ENCODE measurements around the gene SNX9.

The SNX9 gene

DNA sequence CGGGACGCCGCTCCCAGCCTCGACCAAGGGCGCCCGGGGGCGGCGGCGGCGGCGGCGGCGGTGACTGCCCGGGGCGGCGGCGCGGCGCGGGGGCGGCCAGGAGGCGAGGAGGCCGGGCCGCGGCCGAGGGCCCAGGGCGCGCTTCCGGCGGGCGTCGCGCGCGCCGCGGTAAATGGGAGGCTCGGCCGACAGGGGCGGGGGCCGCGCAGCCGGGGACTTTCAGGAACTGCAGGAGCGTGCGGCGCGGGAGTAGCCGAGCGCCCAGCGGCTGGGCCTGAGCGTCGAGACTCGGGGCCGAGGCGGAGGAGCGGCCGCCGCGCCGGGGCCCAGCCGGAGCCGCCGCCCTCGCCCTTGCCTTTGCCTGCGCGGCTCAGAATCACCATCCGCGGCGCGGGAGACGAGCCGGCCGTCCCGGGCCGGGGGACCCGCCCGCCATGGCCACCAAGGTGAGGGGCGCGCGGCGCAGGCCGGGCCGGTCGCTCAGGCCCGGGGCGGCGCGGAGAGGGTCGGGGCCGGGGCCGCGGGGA is at the start of gene SNX9:
Gene SNX9 (plus strand): TSS at position 246 of the 527 bp plus-strand sequence. CDS start 189 bp downstream, at position 435.
- no peak for TF ChIP-seq Cebpa-rat (IDR thresholded peaks at IDR 0.05)
- Histone ChIP-seq H3K4me1 (peaks cover 13 to 25% (median 20%) of the 10 kb centered on the region in 10 experiments), H3K4me3 (peak within 1 kb of the TSS; percentile 62 to 94 (median 70)), H3K9ac (peak within 1 kb of the TSS; percentile 50 to 99 (median 75); a peak in 21 of 22 replicates), H3K27ac (peak within 1 kb of the TSS in 7 of 11 experiments; percentile 22 to 95 (median 61); a peak in 13 of 22 replicates), H3K27me3 (peaks cover 44 to 79% (median 66%) of the 10 kb centered on the region in 11 experiments), H4K20me1 (peaks cover 0 to 31% (median 9%) of the 10 kb centered on the region in 11 experiments; a peak in 18 of 22 replicates), H3K4me2 (peak within 1 kb of the TSS; percentile 78 to 99 (median 99)), H3K36me3 (no peaks in the 10 kb centered on the region), H3K9me3 (replicated peaks in 1 of 11) (peaks cover 4 to 17% (median 6%) of the 10 kb centered on the region in 11 experiments; a peak in 13 of 22 replicates)

GRCh38 chr6:157773248-157773773 is 49.7 kb upstream of the SNX9 start:
- H4K20me1 ChIP-seq = no peaks in the 10 kb centered on the region

GRCh38 chr6:157774153-157775135 is 48.6 kb upstream of the SNX9 start:
- TF ChIP-seq Cebpa-rat (IDR thresholded peaks at IDR 0.05) = no peak
- no peak overlapping the region for H3K9ac ChIP-seq
- H3K4me2 ChIP-seq = peak overlapping the region in 1 of 11 experiments; percentile 14; a peak in 1 of 22 replicates
- peaks cover 6 to 22% (median 12%) of the 10 kb centered on the region in 10 experiments for H3K4me1 ChIP-seq
- H4K20me1 ChIP-seq = no peaks in the 10 kb centered on the region
- H3K27me3 ChIP-seq = no peaks in the 10 kb centered on the region
- no peak overlapping the region for H3K4me3 ChIP-seq
- no peaks in the 10 kb centered on the region for H3K36me3 ChIP-seq
- H3K9me3 ChIP-seq (replicated peaks in 1 of 11) = peaks cover 0 to 16% (median 14%) of the 10 kb centered on the region in 11 experiments; a peak in 8 of 22 replicates
- H3K27ac ChIP-seq = no peak overlapping the region

More at GRCh38 chr6:157773248-157773773, 49.7 kb upstream of the SNX9 start:
- TF ChIP-seq Cebpa-rat (IDR thresholded peaks at IDR 0.05) = no peak
- Histone ChIP-seq H3K9ac (no peak overlapping the region), H3K27me3 (no peaks in the 10 kb centered on the region), H3K36me3 (no peaks in the 10 kb centered on the region), H3K4me3 (no peak overlapping the region), H3K27ac (no peak overlapping the region), H3K9me3 (replicated peaks in 1 of 11) (peaks cover 0 to 16% (median 14%) of the 10 kb centered on the region in 11 experiments; a peak in 8 of 22 replicates), H3K4me2 (peak overlapping the region in 1 of 11 experiments; percentile 24; a peak in 1 of 22 replicates), H3K4me1 (peaks cover 17 to 33% (median 23%) of the 10 kb centered on the region in 10 experiments)

GRCh38 chr6:157775376-157775775 is 47.7 kb upstream of the SNX9 start:
- H3K4me2 ChIP-seq = no peak overlapping the region
- H3K27me3 ChIP-seq = no peaks in the 10 kb centered on the region
- H3K9me3 ChIP-seq (replicated peaks in 1 of 11) = peaks cover 0 to 16% (median 14%) of the 10 kb centered on the region in 11 experiments; a peak in 8 of 22 replicates
- no peaks in the 10 kb centered on the region for H4K20me1 ChIP-seq
- no peak overlapping the region for H3K27ac ChIP-seq
- no peak for TF ChIP-seq Cebpa-rat (IDR thresholded peaks at IDR 0.05)
- H3K36me3 ChIP-seq = no peaks in the 10 kb centered on the region
- no peak overlapping the region for H3K4me3 ChIP-seq
- peaks cover 6 to 22% (median 10%) of the 10 kb centered on the region in 10 experiments; a peak in 18 of 20 replicates for H3K4me1 ChIP-seq
- H3K9ac ChIP-seq = no peak overlapping the region

- no peak for TF ChIP-seq Cebpa-rat (IDR thresholded peaks at IDR 0.05)
- Histone ChIP-seq H3K4me3 (no peak overlapping the region), H3K9me3 (replicated peaks in 1 of 11) (peaks cover 0 to 19% (median 14%) of the 10 kb centered on the region in 11 experiments; a peak in 9 of 22 replicates), H3K9ac (no peak overlapping the region), H3K27me3 (no peaks in the 10 kb centered on the region), H3K4me2 (no peak overlapping the region), H3K36me3 (no peaks in the 10 kb centered on the region), H4K20me1 (no peaks in the 10 kb centered on the region), H3K4me1 (peaks cover 6 to 16% (median 9%) of the 10 kb centered on the region in 10 experiments; a peak in 18 of 20 replicates), H3K27ac (no peak overlapping the region)
Measured at GRCh38 chr6:157777344-157777743, 45.7 kb upstream of the SNX9 start.

- Histone ChIP-seq H3K4me1 (peaks cover 6 to 12% (median 9%) of the 10 kb centered on the region in 10 experiments; a peak in 18 of 20 replicates), H3K36me3 (no peaks in the 10 kb centered on the region), H3K9ac (no peak overlapping the region), H3K27ac (no peak overlapping the region), H3K4me2 (no peak overlapping the region), H3K4me3 (no peak overlapping the region), H3K9me3 (replicated peaks in 1 of 11) (peaks cover 0 to 20% (median 14%) of the 10 kb centered on the region in 11 experiments; a peak in 9 of 22 replicates), H4K20me1 (no peaks in the 10 kb centered on the region), H3K27me3 (no peaks in the 10 kb centered on the region)
- no peak for TF ChIP-seq Cebpa-rat (IDR thresholded peaks at IDR 0.05)
Measured at GRCh38 chr6:157778719-157779118, 44.3 kb upstream of the SNX9 start.

GRCh38 chr6:157779705-157780604 is 43.1 kb upstream of the SNX9 start:
- Histone ChIP-seq H3K9me3 (replicated peaks in 1 of 11) (peaks cover 0 to 20% (median 14%) of the 10 kb centered on the region in 11 experiments; a peak in 9 of 22 replicates), H3K4me3 (no peak overlapping the region), H3K27ac (peak overlapping the region in 1 of 11 experiments; percentile 11; a peak in 1 of 22 replicates), H3K9ac (0 out of 22 replicates have a peak overlapping the region, but pooled peaks of 1 of the 11 experiments have one; percentile 18), H4K20me1 (no peaks in the 10 kb centered on the region), H3K36me3 (no peaks in the 10 kb centered on the region), H3K27me3 (no peaks in the 10 kb centered on the region), H3K4me1 (peaks cover 0 to 12% (median 9%) of the 10 kb centered on the region in 10 experiments; a peak in 16 of 20 replicates), H3K4me2 (peak overlapping the region; percentile 3 to 70 (median 45); a peak in 17 of 22 replicates)
- TF ChIP-seq Cebpa-rat (IDR thresholded peaks at IDR 0.05) = no peak

DNA sequence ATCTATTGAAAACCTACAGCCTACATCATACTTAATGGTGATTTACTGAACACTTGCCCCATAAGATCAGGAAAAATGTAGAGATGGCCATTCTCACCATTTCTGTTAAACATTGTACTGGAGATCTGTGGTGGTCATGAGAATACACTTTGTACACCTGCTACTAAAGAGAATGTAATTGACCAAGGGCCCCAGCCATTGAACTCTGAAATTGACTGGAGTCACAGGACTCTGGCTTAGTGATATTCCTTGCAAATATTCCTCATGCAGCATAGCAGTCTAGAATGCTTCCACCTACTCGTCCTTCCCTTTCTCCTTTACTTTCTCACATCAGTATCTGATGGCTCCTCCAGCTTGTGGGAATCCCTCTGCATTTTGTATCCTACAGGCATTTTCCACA is 37.4 kb upstream of the SNX9 start:
- no peaks in the 10 kb centered on the region for H3K36me3 ChIP-seq
- H3K4me2 ChIP-seq = no peak overlapping the region
- H4K20me1 ChIP-seq = no peaks in the 10 kb centered on the region
- no peak overlapping the region for H3K27ac ChIP-seq
- H3K4me3 ChIP-seq = no peak overlapping the region
- no peak for TF ChIP-seq Cebpa-rat (IDR thresholded peaks at IDR 0.05)
- peaks cover 0 to 9% (median 0%) of the 10 kb centered on the region in 11 experiments; a peak in 2 of 22 replicates for H3K9me3 ChIP-seq (replicated peaks in 1 of 11)
- no peaks in the 10 kb centered on the region for H3K27me3 ChIP-seq
- peaks cover 0 to 5% (median 0%) of the 10 kb centered on the region in 10 experiments; a peak in 4 of 20 replicates for H3K4me1 ChIP-seq
- H3K9ac ChIP-seq = no peak overlapping the region
